H9 (cell line): Measurements from ENCODE around the gene RPL29. TPM values are rescaled to one million over a fixed set of nuclear protein-coding genes. Genes with fewer than 3 reads are reported as not detected.

ENCODE experiments used
- DNase-seq: peaks from one replicate; pipeline ENCODE4 v3.0.0-alpha.2; 2017
- H2AFZ ChIP-seq: one replicate; pipeline ENCODE4 v1.6.1; 2013; ENCODE audit warnings: mild to moderate bottlenecking, low read length, control low read depth, moderate library complexity
- H2AK5ac ChIP-seq: 2 replicates; pipeline ENCODE4 v1.6.1; 2013; ENCODE audit warnings: low read length, control low read depth, mixed read lengths; ENCODE audit not compliant: insufficient read length
- H2BK120ac ChIP-seq: one replicate; pipeline ENCODE4 v1.6.1; 2013; ENCODE audit warnings: low read depth, mild to moderate bottlenecking, low read length, control low read depth, inconsistent platforms; ENCODE audit not compliant: poor library complexity, severe bottlenecking
- H2BK12ac ChIP-seq: 2 replicates; pipeline ENCODE4 v1.6.1; 2013; ENCODE audit warnings: low read length, control low read depth, mixed read lengths, low read depth; ENCODE audit not compliant: insufficient read length
- H2BK15ac ChIP-seq: 2 replicates; pipeline ENCODE4 v1.6.1; 2013; ENCODE audit warnings: low read depth, low read length, control low read depth
- H2BK20ac ChIP-seq: one replicate; pipeline ENCODE4 v1.6.1; 2013; ENCODE audit warnings: low read depth, mild to moderate bottlenecking, low read length, control low read depth, inconsistent platforms; ENCODE audit not compliant: poor library complexity, severe bottlenecking
- H2BK5ac ChIP-seq: 2 replicates; pipeline ENCODE4 v1.6.1; 2013; ENCODE audit warnings: low read length, control low read depth, mixed read lengths; ENCODE audit not compliant: insufficient read length
- H3K14ac ChIP-seq: 2 replicates; pipeline ENCODE4 v1.6.1; 2013; ENCODE audit warnings: low read length, control low read depth; ENCODE audit not compliant: insufficient read depth
- H3K18ac ChIP-seq: 2 replicates; pipeline ENCODE4 v1.6.1; 2013; ENCODE audit warnings: low read depth, mild to moderate bottlenecking, mixed read lengths, low read length, control low read depth; ENCODE audit not compliant: insufficient read length
- H3K23ac ChIP-seq: 2 replicates; pipeline ENCODE4 v1.6.1; 2013; ENCODE audit warnings: low read length, control low read depth, mixed read lengths, low read depth; ENCODE audit not compliant: insufficient read length
- H3K23me2 ChIP-seq: 2 replicates; pipeline ENCODE4 v1.6.1; 2013; ENCODE audit warnings: low read depth, mild to moderate bottlenecking, mixed read lengths, low read length, control low read depth; ENCODE audit not compliant: insufficient read length, poor library complexity, severe bottlenecking
- H3K27ac ChIP-seq: 2 replicates; pipeline ENCODE4 v1.5.1; 2013; ENCODE audit warnings: low read length, control low read depth, mixed read lengths, low read depth; ENCODE audit not compliant: insufficient read length
- H3K27me3 ChIP-seq: 2 replicates; pipeline ENCODE4 v1.6.1; 2013; ENCODE audit warnings: low read length, control low read depth, inconsistent platforms; ENCODE audit not compliant: insufficient read depth
- H3K4ac ChIP-seq: 2 replicates; pipeline ENCODE4 v1.6.1; 2013; ENCODE audit warnings: low read depth, mild to moderate bottlenecking, control low read depth, inconsistent platforms, low read length, moderate library complexity
- H3K4me1 ChIP-seq: 2 replicates; pipeline ENCODE4 v1.6.1; 2013; ENCODE audit warnings: low read length, control low read depth, inconsistent platforms; ENCODE audit not compliant: insufficient read depth
- H3K4me2 ChIP-seq: 2 replicates; pipeline ENCODE4 v1.6.1; 2013; ENCODE audit warnings: low read length, control low read depth, mixed read lengths; ENCODE audit not compliant: insufficient read length, insufficient read depth
- H3K56ac ChIP-seq: 2 replicates; pipeline ENCODE4 v1.6.1; 2013; ENCODE audit warnings: low read depth, mild to moderate bottlenecking, mixed read lengths, low read length, control low read depth; ENCODE audit not compliant: insufficient read length
- H3K79me1 ChIP-seq: 2 replicates; pipeline ENCODE4 v1.6.1; 2013; ENCODE audit warnings: low read depth, mild to moderate bottlenecking, moderate library complexity, low read length, control low read depth, inconsistent platforms; ENCODE audit not compliant: insufficient read depth, poor library complexity, severe bottlenecking
- H3K79me2 ChIP-seq: 2 replicates; pipeline ENCODE4 v1.6.1; 2013; ENCODE audit warnings: low read length, control low read depth, inconsistent platforms; ENCODE audit not compliant: insufficient read depth
- H3K9ac ChIP-seq: 2 replicates; pipeline ENCODE4 v1.6.1; 2013; ENCODE audit warnings: low read length, control low read depth, mixed read lengths; ENCODE audit not compliant: insufficient read length; ENCODE audit errors: extremely low read depth
- H3K9me3 ChIP-seq: one replicate; pipeline ENCODE4 v1.6.1; 2013; ENCODE audit warnings: low read depth, low read length, inconsistent platforms; ENCODE audit not compliant: control insufficient read depth
- H3T11ph ChIP-seq: one replicate; pipeline ENCODE4 v1.6.1; 2013; ENCODE audit warnings: mild to moderate bottlenecking, low read length, control low read depth, inconsistent platforms
- H4K20me1 ChIP-seq: one replicate; pipeline ENCODE4 v1.6.1; 2013; ENCODE audit not compliant: control insufficient read depth, insufficient read length, insufficient read depth
- H4K5ac ChIP-seq: 2 replicates; pipeline ENCODE4 v1.6.1; 2013; ENCODE audit warnings: low read depth, mild to moderate bottlenecking, mixed read lengths, low read length, control low read depth; ENCODE audit not compliant: insufficient read length
- H4K8ac ChIP-seq: replicated peaks from 2 replicates; pipeline ENCODE4 v1.6.1; 2013; ENCODE audit warnings: low read length, control low read depth, mixed read lengths, low read depth; ENCODE audit not compliant: insufficient read length
- H4K91ac ChIP-seq: 2 replicates; pipeline ENCODE4 v1.6.1; 2013; ENCODE audit warnings: low read depth, mild to moderate bottlenecking, moderate library complexity, mixed read lengths, low read length, control low read depth; ENCODE audit not compliant: insufficient read length
- H3K27ac Mint-ChIP-seq, 3 experiments: 2 replicates in 2 of 3; 3 replicates in 1 of 3; pipeline ENCODE4 v1.8.0; 2020 to 2021; ENCODE audit warnings: mixed read lengths in 3 of 3, mild to moderate bottlenecking in 1 of 3, moderate library complexity in 1 of 3
- H3K27me3 Mint-ChIP-seq: 2 replicates; pipeline ENCODE4 v1.8.0; 2021; ENCODE audit warnings: low read depth, mild to moderate bottlenecking, moderate library complexity, mixed read lengths
- H3K36me3 Mint-ChIP-seq, 3 experiments: 2 replicates in 2 of 3; 3 replicates in 1 of 3; pipeline ENCODE4 v1.8.0; 2020 to 2021; ENCODE audit warnings: low read depth in 3 of 3, mixed read lengths in 3 of 3; ENCODE audit not compliant: insufficient read depth in 1 of 3
- H3K4me1 Mint-ChIP-seq, 2 experiments: 2 replicates each; pipeline ENCODE4 v1.8.0; 2020; ENCODE audit warnings: mixed read lengths in 2 of 2
- H3K4me3 Mint-ChIP-seq, 2 experiments: 2 replicates in 1 of 2; 3 replicates in 1 of 2; pipeline ENCODE4 v1.8.0; 2020 to 2021; ENCODE audit warnings: mild to moderate bottlenecking in 2 of 2, mixed read lengths in 2 of 2, moderate library complexity in 1 of 2
- H3K9me3 Mint-ChIP-seq, 2 experiments: 2 replicates in 1 of 2; 3 replicates in 1 of 2; pipeline ENCODE4 v1.8.0; 2020; ENCODE audit warnings: mild to moderate bottlenecking in 2 of 2, mixed read lengths in 2 of 2, moderate library complexity in 1 of 2
- WGBS: extraction: QIAGEN DNeasy Blood & Tissue Kit; methylation state at CpG from one replicate; pipeline ENCODE4 v1.1.7; 2013; ENCODE audit warnings: missing lambda C conversion rate, low lambda C conversion rate, mixed read lengths; ENCODE audit not compliant: insufficient read length; ENCODE audit errors: extremely low coverage; 5-methylcytosine and 5-hydroxymethylcytosine counted together
- total RNA-seq: library from RNA; stranded (reverse); gene quantifications from 2 replicates; pipeline ENCODE4 v1.2.1, GENCODE V29; 2021
- TF ChIP-seq, protein P1 (sequence below): fragments of 200-600 bp; sonication (generic); conservative IDR thresholded peaks from 3 replicates; pipeline ENCODE4 v1.8.0; 2021; ENCODE audit warnings: antibody characterized with exemption, mild to moderate bottlenecking

RPL29 gene
- total RNA-seq, 1 experiment from 2014 or later = 1,592 TPM

DNA sequence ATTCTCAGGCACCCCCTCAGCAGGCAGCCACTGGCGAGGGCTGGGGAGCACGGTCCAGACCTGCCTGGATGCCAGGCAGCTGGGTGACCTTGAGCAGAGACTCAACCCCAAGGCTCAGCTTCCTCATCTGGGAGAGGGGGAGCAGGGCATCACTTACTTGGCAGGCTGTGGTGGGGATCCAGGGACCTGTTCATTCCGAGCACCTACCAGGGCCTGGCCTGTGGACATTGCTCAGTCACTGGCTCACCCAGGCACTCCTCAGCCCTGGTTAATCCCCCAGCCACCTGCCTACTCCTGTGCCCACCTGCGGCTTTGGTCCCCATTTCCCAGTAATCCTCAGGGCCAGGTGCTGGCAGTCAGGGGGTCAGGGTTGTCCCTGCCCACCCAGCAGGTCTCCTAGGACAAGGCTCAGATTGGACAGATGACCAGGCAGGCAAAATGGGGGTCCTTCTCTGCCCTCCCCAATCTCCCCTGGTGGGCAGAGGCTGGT, 9.3 kb upstream of the RPL29 start:
- Histone ChIP-seq H3K79me1 (no peaks in the 10 kb centered on the region), H4K91ac (no peak overlapping the region), H3K4me2 (peak overlapping the region; percentile 36), H3T11ph (no peak overlapping the region), H3K9ac (no peak overlapping the region), H4K8ac (no peak overlapping the region), H3K23ac (no peak overlapping the region), H2BK20ac (no peak overlapping the region), H3K9me3 (no peaks in the 10 kb centered on the region), H4K5ac (no peak overlapping the region), H3K4ac (no peak overlapping the region), H3K27me3 (no peaks in the 10 kb centered on the region), H3K23me2 (no peaks in the 10 kb centered on the region), H3K27ac (no peak overlapping the region), H2BK15ac (no peak overlapping the region), H3K18ac (no peak overlapping the region), H3K56ac (no peak overlapping the region), H3K4me1 (peaks cover 15% of the 10 kb centered on the region; the same call in 1 of the 2 replicates), H4K20me1 (no peaks in the 10 kb centered on the region), H2AFZ (no peak overlapping the region), H2BK5ac (no peak overlapping the region), H3K14ac (0 out of 2 replicates have a peak overlapping the region, but pooled peaks have one; percentile 5), H2AK5ac (no peak overlapping the region), H2BK12ac (no peak overlapping the region), H3K79me2 (no peaks in the 10 kb centered on the region), H2BK120ac (no peak overlapping the region)
- DNase-seq = no peak
- Mint-ChIP-seq H3K36me3 (no peaks in the 10 kb centered on the region; a peak in 1 of 7 replicates), H3K27ac (peak overlapping the region in 2 of 3 experiments; percentile 28 to 77; a peak in 4 of 7 replicates), H3K4me3 (peak overlapping the region; percentile 1 to 75; a peak in 3 of 5 replicates), H3K9me3 (no peaks in the 10 kb centered on the region), H3K27me3 (peaks cover 4% of the 10 kb centered on the region), H3K4me1 (peaks cover 51 to 62% of the 10 kb centered on the region in 2 experiments)
- no CpG with 5 or more reads among the region's 4 CpGs for WGBS
- TF ChIP-seq, protein P1, sequence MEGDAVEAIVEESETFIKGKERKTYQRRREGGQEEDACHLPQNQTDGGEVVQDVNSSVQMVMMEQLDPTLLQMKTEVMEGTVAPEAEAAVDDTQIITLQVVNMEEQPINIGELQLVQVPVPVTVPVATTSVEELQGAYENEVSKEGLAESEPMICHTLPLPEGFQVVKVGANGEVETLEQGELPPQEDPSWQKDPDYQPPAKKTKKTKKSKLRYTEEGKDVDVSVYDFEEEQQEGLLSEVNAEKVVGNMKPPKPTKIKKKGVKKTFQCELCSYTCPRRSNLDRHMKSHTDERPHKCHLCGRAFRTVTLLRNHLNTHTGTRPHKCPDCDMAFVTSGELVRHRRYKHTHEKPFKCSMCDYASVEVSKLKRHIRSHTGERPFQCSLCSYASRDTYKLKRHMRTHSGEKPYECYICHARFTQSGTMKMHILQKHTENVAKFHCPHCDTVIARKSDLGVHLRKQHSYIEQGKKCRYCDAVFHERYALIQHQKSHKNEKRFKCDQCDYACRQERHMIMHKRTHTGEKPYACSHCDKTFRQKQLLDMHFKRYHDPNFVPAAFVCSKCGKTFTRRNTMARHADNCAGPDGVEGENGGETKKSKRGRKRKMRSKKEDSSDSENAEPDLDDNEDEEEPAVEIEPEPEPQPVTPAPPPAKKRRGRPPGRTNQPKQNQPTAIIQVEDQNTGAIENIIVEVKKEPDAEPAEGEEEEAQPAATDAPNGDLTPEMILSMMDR = no peak
